GM18873 (cell line): ENCODE measurements around the gene IRF2BP1.
"Not testable (repeated sequence)": the region's sequence is repeated elsewhere in the genome, so short reads cannot be mapped to it uniquely, and the experiment has no call there.

ENCODE experiments used
- ATAC-seq: cut with Tn5 transposase; IDR thresholded peaks from one replicate; pipeline ENCODE4 v1.9.1; 2021; ENCODE audit warnings: mild to moderate bottlenecking, moderate library complexity, moderate number of reproducible peaks; ENCODE audit not compliant: unreplicated experiment, low FRiP score

Gene IRF2BP1

GRCh38 chr19:45882652-45883585 is 3.0 kb downstream of the IRF2BP1 start:
- no peak for ATAC-seq

DNA sequence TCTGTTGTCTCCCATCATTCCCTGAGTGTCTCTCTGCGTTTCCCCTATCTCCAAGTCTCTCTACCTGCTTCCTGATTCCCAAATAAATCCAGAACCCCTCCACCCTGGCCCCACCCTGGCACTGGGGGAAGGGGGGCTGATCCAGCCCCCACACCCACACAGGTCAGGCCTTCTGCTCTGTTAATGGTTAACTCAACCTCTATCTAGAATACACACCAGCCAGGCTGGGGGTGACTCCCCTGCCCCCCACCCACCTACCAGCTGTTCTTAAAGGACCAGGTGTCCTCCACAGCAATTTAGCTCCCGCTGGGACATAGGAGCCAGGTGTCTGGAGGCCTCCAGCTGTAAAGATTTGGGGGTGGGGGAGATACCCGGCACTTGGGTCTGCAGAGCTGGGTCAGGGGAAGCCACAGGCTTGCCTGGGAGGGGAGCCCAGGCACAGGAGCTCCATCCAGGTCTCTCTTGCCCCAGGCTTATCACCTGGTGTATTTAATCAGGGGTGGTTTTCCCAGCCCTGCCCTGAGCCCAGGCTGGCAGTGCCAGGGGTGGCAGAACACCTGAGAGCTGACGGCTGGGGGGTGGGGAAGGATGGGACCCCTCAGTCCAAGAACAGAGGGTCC is 3.9 kb downstream of the IRF2BP1 start:
- no peak for ATAC-seq

GRCh38 chr19:45881082-45881908 is 4.6 kb downstream of the IRF2BP1 start:
- ATAC-seq, result no peak

- no peak for ATAC-seq
Measured at GRCh38 chr19:45879971-45880370, 6.0 kb downstream of the IRF2BP1 start.

- no peak for ATAC-seq
Measured at GRCh38 chr19:45879055-45879454, 6.9 kb downstream of the IRF2BP1 start.

DNA sequence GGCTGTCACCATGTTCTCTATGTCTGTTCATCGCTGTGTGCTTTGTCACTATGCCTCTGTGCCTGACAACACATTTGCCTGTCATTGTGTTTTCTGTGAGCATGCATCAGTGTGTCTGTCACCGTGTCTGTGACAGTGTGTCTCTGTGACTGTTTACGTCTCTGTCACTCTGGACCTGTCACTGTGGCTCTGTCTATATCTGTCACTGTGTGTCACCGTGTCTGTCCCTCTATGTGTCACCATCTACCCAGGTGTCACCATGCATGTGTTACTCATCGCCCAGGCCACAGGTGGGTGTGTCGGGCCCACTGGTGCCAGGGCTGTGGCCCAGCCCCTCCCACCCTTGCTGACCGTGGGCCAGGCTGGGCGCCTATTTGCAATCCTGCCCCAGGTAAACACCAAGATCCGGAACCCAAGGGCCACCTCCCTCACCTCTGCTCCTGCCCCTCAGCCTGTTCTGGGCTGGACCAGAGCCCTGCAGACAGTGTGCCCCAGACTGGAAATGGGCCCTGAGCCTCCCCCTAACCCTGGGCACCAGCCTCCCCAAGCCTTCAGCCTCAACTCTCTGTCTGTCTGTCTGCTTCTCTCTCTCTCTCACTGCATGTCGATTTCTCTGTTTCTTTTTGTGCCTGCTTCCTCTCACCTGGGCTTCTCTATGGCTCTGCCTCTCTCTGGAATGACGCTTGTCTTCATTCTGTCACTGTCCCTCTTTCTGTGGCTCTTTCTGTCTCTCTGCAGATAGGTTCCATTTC is 7.7 kb downstream of the IRF2BP1 start:
- no peak for ATAC-seq

- no peak for ATAC-seq
Measured at GRCh38 chr19:45876411-45877197, 9.3 kb downstream of the IRF2BP1 start.

DNA sequence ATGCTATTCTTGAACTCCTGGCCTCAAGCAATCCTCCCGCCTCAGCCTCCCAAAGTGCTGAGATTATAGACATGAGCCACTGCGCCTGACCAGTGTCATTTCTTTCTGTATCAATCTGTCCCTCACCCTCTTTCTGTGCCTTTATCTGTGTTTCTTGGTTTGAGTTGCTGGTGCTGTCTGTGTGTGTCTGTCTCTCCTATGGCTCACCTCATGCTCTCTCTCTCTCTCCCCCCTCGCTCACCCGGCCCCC is 9.9 kb downstream of the IRF2BP1 start:
- ATAC-seq, result no peak

- no peak for ATAC-seq
Measured at GRCh38 chr19:45874620-45874966, 11.3 kb downstream of the IRF2BP1 start.

- ATAC-seq, result no peak
Measured at GRCh38 chr19:45873219-45873772, 12.6 kb downstream of the IRF2BP1 start.

DNA sequence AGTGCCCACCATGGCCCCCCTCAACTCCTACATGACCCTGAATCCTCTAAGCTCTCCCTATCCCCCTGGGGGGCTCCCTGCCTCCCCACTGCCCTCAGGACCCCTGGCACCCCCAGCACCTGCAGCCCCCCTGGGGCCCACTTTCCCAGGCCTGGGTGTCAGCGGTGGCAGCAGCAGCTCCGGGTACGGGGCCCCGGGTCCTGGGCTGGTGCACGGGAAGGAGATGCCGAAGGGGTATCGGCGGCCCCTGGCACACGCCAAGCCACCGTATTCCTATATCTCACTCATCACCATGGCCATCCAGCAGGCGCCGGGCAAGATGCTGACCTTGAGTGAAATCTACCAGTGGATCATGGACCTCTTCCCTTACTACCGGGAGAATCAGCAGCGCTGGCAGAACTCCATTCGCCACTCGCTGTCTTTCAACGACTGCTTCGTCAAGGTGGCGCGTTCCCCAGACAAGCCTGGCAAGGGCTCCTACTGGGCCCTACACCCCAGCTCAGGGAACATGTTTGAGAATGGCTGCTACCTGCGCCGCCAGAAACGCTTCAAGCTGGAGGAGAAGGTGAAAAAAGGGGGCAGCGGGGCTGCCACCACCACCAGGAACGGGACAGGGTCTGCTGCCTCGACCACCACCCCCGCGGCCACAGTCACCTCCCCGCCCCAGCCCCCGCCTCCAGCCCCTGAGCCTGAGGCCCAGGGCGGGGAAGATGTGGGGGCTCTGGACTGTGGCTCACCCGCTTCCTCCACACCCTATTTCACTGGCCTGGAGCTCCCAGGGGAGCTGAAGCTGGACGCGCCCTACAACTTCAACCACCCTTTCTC is 13.6 kb downstream of the IRF2BP1 start:
- ATAC-seq, result no peak

- no peak for ATAC-seq
Measured at GRCh38 chr19:45870798-45871197, 15.1 kb downstream of the IRF2BP1 start.

GRCh38 chr19:45867241-45867640 is 18.7 kb downstream of the IRF2BP1 start:
- ATAC-seq, result not testable (repeated sequence)

- no peak for ATAC-seq
Measured at GRCh38 chr19:45866400-45867176, 19.4 kb downstream of the IRF2BP1 start.

DNA sequence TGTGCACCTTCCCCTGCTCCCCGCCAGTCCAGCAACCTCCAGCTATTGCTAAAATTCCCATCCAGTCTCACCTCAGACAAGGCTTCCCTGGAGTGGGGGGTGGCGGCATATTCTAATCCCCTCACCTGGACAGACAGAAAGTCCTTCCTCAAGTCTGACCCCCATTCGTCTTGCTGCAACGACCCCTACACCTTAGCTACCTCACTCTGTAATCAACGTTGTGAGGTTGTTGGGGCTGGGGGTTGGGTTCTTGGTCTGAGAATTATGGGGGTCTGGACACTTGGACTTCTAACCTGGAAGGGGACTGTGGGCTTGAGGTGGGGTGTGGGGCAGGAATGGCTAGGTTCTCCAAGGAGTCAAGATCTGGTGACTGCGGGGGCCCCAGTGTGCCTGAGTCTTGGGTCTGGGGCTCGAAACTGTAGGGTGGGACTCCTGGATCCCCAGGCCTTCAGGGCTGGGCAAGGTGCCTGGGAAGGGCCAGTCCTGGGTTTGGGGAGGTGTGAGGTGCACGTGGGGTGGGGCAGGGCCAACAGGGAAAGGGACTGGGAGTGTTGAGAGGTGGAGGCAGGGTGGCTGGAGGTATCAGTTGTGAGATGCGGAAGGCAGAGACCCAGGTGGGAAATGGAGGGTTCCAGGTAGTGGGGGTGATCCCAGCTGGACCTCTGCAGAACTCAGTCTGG is 20.5 kb downstream of the IRF2BP1 start:
- ATAC-seq, result no peak

DNA sequence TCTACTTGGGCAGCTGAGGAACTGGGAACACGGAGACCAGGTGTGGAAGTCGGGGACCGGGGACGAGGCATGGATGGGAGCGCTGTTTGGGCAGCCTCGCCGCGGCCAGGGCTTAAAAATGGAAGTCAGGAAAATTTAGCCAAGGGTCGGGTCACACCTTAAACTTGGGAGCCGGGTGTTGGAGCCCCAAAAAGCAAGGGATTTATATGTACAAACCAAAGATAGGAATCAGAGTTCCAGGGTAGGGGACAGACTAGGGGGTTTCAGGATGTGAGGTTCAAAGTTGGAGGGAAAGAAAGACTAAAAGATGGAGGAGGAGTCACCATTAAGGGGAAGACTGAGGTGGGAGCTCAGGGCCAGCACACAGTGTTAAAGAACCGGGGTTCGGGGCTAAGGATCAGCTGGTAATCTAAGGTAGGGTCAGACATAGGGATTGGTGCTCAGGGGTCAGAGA is 21.3 kb downstream of the IRF2BP1 start:
- ATAC-seq, result no peak

DNA sequence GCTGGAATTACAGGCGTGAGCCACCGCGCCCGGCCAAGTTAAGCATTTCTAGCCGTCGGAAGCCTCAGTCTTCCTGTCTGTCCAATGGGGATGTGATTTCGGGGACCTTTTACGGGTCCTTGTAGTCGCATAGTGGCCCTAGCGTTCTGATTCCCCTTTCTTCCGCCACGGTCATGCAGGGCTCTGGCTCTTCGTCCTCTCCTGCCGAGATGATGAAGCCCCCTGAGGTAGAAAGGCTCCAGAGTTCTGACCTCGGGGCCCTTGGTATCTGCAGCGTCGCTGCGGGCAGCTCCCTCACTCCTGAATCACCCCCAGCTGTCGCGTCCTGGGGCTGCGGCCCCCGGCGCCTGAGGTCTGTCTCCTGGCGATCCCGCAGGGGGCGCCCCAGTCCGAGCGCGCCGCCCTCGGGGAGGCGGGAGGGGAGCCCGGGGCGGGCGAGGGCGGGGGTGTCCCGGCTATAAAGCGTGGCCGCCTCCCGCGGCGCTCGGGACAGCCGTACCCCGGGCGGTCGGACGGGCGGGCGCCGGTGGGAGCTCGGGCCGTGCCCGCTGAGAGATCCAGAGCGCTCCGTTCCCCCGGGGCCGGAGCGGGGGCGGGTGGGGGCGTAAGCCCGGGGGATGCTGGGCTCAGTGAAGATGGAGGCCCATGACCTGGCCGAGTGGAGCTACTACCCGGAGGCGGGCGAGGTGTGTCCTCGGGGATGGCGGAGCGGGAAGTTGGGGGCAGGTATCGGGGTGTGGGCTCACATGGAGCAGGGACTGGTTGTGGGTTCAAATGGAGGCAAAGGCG is 21.9 kb downstream of the IRF2BP1 start, which contains the start of gene FOXA3:
Gene FOXA3 (plus strand): TSS at position 487 of the 789 bp plus-strand sequence. CDS start 131 bp downstream, at position 618.
- ATAC-seq, result no peak
